HG03558 (cell line): Measurements from ENCODE around the gene GLYR1.
A peak's percentile ranks its signal among the peaks of the same experiment; 100 is the strongest.

Source experiments
- ATAC-seq: cut with Tn5 transposase; IDR thresholded peaks from one replicate; pipeline ENCODE4 v1.9.1; 2021; ENCODE audit warnings: moderate number of reproducible peaks; ENCODE audit not compliant: unreplicated experiment; ENCODE audit errors: extremely low read depth

GLYR1 gene

DNA sequence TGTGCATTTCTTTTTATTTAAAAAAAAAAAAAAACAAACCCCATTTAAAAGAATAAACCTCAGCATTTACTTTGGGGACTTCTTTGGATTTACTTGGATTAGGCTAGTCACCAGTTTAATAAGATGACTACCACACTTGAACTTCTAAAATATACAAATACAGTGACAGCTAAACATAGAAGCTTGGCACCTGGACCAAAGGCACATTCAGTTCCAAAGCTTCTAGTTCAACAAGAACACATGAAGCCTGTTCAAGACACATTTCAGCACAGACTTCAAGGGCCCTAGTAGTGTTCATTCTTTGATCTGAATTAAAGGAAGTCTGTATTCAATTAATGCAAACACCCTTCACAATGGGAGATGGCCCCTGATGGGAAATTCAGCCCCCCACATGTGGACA is 33.0 kb downstream of the GLYR1 start:
- no peak for ATAC-seq

- no peak for ATAC-seq
Observed at GRCh38 chr16:4813251-4814003, 33.7 kb downstream of the GLYR1 start.

- no peak for ATAC-seq
Observed at GRCh38 chr16:4811773-4812172, 35.3 kb downstream of the GLYR1 start.

- no peak for ATAC-seq
Observed at GRCh38 chr16:4811242-4811641, 35.8 kb downstream of the GLYR1 start.

DNA sequence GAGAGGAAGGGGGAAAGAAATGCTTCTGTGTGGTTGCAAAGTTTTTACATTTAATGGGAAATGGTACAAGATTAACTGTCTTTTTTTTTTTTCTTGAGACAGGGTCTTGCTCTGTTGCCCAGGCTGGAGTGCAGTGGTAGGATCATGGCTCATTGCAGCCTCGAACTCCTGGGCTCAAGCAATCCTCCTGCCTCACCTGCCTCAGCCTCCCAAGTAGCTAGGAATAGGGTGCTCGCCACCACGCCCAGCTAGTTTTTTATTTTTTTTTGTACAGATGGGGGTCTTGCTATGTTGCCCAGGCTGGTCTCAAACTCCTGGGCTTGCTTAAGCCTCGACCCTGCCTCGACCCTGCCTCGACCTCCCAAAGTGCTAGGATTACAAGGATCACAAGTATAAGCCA is 40.8 kb downstream of the GLYR1 start:
- ATAC-seq = no peak

GRCh38 chr16:4805231-4805630 is 41.9 kb downstream of the GLYR1 start:
- ATAC-seq = no peak

GRCh38 chr16:4803898-4804762 is 43.0 kb downstream of the GLYR1 start:
- ATAC-seq = no peak

- no peak for ATAC-seq
Observed at GRCh38 chr16:4803401-4803844, 43.7 kb downstream of the GLYR1 start.

- peak; percentile 78 for ATAC-seq
Observed at GRCh38 chr16:4802659-4803287, 44.3 kb downstream of the GLYR1 start.

DNA sequence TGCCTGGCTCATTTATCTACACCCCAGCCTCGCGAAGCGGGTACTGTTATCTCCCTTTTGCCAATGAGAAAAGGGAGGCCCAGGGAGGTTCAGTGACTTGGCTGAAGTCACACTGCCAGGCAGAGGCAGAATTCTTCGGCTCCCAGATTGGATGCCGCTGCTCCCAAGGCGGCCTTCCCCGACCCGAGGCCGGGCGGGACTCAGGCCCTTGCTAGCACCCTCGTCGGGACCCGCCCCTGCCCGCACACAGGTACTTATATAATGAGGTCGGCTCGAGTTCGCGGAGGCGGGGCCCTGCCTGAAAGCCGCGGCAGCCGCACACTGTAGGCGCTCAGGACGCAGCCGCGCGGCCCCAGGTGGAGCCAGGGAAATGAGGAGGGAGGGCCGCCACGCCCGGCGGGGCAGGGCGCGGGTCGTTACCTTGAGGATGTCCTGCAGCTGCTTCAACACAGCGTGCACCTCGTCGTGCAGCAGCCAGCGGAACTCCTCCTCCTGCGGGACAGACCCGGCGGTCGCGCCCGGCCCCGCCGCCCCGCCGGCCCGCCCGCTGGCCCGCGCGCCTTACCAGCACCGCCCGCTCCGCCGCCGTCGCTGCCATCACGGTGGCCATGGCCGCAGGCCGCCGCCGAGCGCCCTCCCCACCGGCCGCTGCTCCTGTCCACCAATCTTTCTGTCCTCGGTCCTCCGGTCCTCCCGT is 45.0 kb downstream of the GLYR1 start, which contains the start of gene ROGDI:
TSS of gene ROGDI (minus strand) at position 672 of the 697 bp plus-strand sequence. CDS start at position 610, 62 bp downstream.
- ATAC-seq = peak; percentile 25

- no peak for ATAC-seq
Observed at GRCh38 chr16:4801051-4801961, 45.8 kb downstream of the GLYR1 start.

GRCh38 chr16:4800290-4801041 is 46.6 kb downstream of the GLYR1 start:
- no peak for ATAC-seq

DNA sequence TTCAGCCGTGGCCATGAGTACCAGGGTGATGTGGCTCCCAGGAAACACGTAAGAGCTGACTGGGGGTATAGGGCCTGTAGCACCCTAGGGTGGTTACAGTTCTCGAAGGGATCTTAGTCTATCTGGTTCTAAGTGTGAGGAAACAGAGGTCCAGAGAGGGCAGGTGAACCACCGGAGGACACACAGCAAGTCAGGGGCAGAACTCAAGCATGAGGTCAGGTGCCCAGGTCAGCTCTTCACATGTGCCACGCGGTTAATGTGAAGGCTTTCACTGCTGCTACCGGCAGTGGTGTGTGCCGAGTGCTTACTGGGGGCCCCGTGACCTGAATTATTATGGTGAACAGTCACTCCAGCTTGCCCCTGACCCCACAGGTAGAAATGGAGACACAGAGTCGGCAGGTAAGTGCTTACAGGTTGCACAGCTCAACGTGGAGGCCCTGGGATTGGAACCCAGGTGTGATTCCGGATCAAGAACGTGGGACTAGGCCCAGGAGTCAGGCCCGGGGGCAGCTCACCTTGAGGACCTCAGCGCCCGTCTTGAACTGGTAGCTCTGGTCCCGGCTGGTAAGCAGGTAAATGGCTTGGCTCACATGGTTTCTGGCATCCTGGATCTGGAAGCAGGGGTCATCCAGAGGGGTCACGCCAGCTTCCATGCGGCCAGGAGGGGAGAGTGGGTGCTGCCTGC is 47.8 kb downstream of the GLYR1 start:
- ATAC-seq = no peak

- ATAC-seq = no peak
Observed at GRCh38 chr16:4798456-4798855, 48.6 kb downstream of the GLYR1 start.

DNA sequence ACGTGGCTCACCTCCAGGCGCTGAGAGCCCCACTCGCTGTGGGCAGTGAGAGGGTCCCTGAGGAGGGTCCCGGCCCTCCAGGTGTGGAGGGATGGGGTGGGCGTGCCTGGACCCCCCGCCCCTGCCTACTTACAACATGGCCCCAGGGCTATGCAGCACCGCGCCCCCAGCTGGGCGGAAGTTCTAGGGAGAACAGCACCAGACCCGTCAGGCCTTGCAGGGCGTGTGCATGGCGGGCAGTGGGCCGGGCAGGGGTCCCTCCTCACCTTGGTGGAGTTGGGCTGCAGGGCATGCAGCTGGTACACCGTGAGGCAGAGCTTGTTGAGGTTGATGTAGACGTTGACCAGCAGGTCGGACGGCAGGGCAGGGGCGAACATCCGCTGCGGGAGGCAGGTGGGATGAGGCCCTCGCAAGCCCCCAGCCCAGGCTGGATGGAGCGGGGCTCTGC is 49.3 kb downstream of the GLYR1 start:
- ATAC-seq = no peak

- no peak for ATAC-seq
Observed at GRCh38 chr16:4796982-4797804, 49.9 kb downstream of the GLYR1 start.
